ENCODE data around the gene CCM2L.

DNA sequence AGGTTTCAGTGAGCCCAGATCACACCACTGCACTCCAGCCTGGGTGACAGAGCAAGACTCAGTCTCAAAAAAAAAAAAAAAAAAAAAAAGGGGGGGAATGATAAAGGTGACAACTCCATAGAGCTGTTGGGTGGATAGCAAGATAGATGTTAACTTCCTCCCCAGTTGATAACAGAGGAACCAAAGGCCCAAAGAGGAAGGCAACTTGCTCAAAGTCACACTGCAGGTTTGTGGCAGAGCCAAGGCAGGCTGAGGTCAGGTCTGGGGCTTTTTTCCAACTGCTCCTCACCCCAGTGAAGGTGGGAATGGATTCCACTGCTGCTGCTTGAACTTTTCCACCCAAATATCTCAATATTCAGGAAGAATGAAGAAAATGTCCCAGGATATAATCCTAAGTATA is 68.6 kb downstream of the CCM2L start:
- TF ChIP-seq, protein P1, sequence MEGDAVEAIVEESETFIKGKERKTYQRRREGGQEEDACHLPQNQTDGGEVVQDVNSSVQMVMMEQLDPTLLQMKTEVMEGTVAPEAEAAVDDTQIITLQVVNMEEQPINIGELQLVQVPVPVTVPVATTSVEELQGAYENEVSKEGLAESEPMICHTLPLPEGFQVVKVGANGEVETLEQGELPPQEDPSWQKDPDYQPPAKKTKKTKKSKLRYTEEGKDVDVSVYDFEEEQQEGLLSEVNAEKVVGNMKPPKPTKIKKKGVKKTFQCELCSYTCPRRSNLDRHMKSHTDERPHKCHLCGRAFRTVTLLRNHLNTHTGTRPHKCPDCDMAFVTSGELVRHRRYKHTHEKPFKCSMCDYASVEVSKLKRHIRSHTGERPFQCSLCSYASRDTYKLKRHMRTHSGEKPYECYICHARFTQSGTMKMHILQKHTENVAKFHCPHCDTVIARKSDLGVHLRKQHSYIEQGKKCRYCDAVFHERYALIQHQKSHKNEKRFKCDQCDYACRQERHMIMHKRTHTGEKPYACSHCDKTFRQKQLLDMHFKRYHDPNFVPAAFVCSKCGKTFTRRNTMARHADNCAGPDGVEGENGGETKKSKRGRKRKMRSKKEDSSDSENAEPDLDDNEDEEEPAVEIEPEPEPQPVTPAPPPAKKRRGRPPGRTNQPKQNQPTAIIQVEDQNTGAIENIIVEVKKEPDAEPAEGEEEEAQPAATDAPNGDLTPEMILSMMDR (IDR thresholded peaks at IDR 0.05; ENCODE audit: insufficient read depth, low read depth, low read length) = no peak
- TF ChIP-seq EZH2 (IDR thresholded peaks at IDR 0.05; ENCODE audit: insufficient read depth, low read length) = no peak

Data from astrocyte (in vitro differentiated cells and primary cell).